ENCODE measurements around the gene GATAD2A.

GATAD2A gene

GRCh38 chr19:19491321-19492025 is 86.0 kb downstream of the GATAD2A start:
- no peak for DNase-seq

DNA sequence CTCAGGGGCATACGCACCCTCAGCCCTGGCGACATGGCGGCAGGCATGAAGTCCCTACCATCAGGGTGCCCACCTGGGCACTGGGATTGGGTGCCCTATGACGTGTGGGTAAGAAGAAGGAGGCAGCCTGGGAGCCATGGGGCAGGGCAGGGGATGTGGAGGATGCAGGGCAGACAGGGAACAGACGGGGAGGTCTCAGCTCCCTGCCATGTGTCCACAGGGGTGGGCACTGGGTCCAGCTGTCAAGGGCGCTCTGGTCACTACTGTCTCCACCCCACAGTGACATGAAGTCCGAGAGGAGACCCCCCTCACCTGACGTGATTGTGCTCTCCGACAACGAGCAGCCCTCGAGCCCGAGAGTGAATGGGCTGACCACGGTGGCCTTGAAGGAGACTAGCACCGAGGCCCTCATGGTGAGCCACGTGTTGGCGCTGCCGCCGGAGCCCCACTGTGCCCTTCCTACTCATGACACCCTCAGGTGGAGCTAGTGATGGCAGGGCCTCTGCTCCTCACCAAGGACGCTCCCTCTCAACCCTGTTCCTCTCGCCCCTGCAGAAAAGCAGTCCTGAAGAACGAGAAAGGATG is 86.6 kb downstream of the GATAD2A start:
- no peak for DNase-seq

GRCh38 chr19:19493841-19494546 is 88.5 kb downstream of the GATAD2A start:
- no peak for DNase-seq

GRCh38 chr19:19495614-19496603 is 90.4 kb downstream of the GATAD2A start:
- DNase-seq: no peak

- no peak for DNase-seq
Observed at GRCh38 chr19:19498255-19498991, 92.9 kb downstream of the GATAD2A start.

GRCh38 chr19:19499272-19499995 is 94.0 kb downstream of the GATAD2A start:
- no peak for DNase-seq

- DNase-seq: no peak
Observed at GRCh38 chr19:19500975-19501644, 95.6 kb downstream of the GATAD2A start.

GRCh38 chr19:19501798-19502197 is 96.3 kb downstream of the GATAD2A start:
- no peak for DNase-seq

- no peak for DNase-seq
Observed at GRCh38 chr19:19502281-19502680, 96.8 kb downstream of the GATAD2A start.

DNA sequence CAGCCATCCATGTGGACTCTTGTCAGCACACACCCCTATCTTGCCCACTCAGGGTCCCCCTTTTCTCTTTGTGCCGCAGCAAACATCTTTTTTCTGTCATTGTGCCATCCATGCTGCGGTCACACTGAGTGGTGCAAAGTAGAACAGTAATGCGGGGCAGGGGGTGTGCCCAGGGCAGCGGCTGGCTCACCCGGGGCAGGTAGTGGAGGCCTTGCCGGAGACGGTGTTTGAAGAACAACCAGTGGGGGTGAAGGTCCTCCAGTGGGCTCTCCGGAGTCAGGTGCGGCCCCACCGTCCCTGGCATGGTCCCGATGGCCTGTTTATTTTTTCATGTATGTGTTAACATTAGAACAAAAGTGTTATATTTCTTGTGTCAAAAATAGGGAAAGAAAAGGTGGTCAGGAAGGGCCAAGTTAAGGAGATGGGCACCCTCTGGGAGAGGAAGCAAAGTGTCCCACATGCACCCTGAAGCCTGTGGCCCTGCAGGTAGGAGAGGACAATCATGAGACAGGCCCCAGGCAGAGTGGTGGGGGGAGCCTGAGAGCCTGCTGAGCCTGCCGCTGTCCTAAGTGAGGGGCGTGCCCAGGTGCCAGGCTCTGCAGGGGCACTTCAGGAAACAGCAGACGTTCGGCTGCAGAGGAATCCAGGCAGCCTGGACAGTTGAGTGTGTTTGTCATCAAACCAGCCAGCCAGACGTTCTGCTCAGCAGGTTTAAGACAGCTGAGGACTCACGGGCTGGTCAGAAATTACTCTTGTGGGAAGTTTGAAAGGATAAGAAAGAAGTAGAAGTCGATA is 97.5 kb downstream of the GATAD2A start:
- no peak for DNase-seq

DNA sequence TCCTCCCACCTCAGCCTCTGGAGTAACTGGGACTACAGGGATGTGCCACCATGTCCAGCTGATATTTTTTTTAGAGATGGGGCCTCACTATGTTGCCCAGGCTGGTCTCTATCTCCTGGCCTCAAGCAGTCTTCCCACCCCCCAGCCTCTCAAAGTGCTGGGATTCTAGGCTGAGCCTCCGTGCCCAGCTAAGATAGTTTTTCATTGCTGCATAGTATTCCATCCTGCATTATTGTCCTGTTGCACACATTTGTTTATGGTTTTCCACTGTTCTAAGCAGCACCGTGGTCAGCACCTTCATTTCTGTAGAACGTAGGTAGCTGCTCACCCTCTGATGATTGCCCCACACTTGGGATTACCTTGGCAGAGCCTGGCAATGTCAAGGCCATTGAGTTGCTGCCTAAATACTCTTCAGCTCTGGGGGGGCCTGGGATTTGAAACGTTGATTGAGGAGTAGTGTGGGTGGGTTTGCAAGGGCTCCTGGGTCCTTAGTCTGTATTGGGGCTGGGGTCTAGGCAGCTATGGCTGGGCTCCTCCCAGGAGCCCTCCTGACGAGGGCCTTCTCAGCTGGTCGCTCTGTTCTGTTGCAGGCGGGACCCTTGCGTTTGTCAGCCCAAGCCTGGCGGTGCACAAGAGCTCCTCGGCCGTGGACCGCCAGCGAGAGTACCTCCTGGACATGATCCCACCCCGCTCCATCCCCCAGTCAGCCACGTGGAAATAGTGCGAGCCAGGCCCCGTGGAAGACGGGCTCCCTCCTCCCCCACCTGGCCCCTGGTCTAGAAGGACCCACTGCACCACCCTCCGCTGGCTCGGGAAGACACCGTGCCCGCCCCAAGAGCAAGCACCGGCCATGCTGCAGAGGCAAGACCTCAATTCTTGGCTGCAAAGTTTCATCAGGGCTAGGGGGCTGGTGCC is 99.5 kb downstream of the GATAD2A start:
- no peak for DNase-seq

- no peak for DNase-seq
Observed at GRCh38 chr19:19505669-19506326, 100.3 kb downstream of the GATAD2A start.

DNA sequence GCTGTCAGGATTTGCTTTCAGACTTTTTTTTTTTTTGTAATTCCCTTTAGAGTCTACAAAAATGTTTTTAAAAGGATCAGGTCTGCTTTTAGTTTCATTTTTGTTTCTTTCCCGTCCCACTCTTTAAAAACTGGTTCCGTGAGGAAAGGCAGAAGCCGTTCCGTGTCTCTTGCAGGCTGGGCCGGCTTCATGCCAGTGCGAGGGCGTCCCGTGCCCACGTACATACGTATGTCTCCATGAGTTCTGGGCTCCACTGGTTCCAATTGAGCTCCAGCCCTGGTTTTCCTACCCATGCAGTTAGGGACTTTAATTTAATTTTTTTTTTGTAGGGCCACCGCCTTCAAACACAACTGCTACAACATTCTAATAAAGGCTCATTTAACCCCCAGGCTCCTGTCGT is 101.1 kb downstream of the GATAD2A start:
- no peak for DNase-seq

GRCh38 chr19:19507354-19507753 is 101.9 kb downstream of the GATAD2A start:
- DNase-seq: no peak

- DNase-seq: no peak
Observed at GRCh38 chr19:19508217-19508616, 102.7 kb downstream of the GATAD2A start.

GRCh38 chr19:19510432-19510831 is 105.0 kb downstream of the GATAD2A start:
- no peak for DNase-seq

GRCh38 chr19:19513682-19514081 is 108.2 kb downstream of the GATAD2A start:
- no peak for DNase-seq

- no peak for DNase-seq
Observed at GRCh38 chr19:19514215-19514657, 108.8 kb downstream of the GATAD2A start.
